Right forelimb (tissue), 1 donor: Measurements from ENCODE around the gene RLN3.
"Not testable (repeated sequence)": the region's sequence is repeated elsewhere in the genome, so short reads cannot be mapped to it uniquely, and the experiment has no call there.

Source experiments
- DNase-seq: peaks from one replicate; pipeline ENCODE4 v3.0.0-alpha.2; 2018

The RLN3 gene

DNA sequence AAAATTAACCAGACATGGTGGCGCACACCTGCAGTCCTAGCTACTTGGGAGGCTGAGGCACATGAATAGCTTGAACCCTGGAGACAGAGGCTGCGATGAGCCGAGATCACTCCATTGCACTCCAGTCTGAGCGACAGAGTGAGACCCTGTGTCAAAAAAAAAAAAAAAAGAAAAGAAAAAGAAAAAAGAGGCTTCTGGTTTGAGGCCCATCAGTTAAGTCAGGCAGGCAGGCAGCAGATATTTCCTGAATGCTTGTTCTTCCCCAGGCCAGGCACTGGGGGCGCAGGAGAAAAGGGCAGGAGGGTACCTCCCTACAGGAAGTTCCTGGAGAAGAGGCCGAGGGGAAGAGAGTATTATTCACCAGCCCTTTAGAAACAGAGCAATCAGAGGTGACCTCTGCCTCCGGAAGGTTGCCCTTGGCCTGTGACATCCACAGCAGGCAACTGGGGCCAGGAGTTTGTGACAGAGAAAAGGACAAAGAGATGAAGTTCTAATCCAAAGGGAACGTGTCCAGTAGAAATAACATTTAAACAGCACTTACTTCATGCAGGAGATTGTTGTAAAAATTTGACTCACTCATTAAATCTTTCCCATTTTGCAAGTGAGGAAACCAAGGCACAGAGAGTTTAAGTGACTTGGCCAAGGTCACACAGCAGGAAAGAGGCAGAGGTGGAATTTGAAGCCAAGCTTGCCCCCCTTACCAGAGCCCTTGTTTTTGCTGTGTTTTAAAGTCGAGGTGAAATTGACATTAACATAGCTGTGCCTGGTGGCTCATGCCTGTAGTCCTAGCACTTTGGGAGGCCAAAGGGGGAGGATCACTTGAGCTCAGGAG lies 4.3 kb upstream of the RLN3 start:
- no peak for DNase-seq

DNA sequence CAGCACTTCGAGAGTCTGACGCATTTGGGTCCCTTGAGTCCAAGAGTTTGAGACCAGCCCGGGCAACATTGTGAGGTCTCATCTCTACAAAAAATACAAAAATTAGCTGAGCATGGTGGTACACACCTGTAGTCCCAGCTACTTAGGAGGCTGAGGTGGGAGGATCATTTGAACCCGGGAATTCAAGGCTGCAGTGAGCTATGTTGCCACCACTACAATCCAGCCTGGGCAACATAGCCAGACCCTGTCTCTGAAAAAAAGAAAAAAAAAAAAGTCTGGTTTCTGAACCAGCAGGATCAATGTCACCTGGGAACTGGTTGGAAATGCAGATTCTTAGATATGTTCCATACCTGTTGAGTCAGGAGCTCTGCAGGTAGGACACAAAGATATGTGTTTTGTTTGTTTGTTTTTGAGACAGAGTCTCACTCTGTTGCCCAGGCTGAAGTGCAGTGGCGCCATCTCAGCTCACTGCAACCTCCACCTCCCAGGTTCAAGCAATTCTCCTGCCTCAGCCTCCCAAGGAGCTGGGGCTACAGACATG lies 1.2 kb upstream of the RLN3 start:
- DNase-seq = not testable (repeated sequence)

DNA sequence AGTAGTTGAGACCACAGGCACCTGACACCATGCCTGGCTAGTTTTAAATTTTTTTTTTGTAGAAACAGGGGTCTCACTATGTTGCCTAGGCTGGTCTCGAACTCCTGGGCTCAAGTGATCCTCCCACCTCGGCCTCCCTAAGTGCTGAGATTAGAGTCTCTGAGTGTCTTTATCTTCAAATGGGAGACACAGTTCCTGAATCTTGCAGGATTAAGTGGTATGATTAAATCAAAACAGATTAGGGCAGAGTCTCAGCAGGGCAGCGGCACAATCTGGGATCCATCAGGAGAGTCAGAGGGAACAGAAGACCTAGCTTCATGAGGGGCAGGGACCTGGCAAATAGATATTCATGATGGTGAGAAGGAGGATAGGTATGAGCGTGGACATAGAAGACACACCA lies 953 bp downstream of the RLN3 start:
- no peak for DNase-seq

DNA sequence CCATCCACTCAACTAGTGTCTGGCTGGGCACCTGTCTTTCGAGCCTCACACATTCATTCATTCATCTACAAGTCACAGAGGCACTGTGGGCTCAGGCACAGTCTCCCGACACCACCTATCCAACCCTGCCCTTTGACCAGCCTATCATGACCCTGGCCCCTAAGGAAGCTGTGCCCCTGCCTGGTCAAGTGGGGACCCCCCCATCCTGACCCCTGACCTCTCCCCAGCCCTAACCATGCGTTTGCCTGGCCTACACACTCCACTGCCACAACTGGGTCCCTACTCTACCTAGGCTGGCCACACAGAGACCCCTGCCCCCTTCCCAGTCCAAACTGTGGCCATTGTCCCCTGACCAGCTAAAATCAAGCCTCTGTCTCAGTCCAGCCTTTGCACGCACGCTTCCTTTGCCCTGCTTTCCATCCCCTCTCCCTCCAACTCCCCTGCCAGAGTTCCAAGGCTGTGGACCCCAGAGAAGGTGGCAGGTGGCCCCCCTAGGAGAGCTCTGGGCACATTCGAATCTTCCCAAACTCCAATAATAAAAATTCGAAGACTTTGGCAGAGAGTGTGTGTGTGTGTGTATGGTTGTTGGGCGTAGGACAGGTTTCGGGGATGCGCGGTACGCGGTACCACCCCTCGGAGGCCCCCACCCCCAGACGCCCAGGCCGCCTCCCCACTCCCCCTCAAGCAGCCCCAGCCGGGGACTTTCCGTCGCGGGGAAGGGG lies 3.2 kb downstream of the RLN3 start:
- no peak for DNase-seq

DNA sequence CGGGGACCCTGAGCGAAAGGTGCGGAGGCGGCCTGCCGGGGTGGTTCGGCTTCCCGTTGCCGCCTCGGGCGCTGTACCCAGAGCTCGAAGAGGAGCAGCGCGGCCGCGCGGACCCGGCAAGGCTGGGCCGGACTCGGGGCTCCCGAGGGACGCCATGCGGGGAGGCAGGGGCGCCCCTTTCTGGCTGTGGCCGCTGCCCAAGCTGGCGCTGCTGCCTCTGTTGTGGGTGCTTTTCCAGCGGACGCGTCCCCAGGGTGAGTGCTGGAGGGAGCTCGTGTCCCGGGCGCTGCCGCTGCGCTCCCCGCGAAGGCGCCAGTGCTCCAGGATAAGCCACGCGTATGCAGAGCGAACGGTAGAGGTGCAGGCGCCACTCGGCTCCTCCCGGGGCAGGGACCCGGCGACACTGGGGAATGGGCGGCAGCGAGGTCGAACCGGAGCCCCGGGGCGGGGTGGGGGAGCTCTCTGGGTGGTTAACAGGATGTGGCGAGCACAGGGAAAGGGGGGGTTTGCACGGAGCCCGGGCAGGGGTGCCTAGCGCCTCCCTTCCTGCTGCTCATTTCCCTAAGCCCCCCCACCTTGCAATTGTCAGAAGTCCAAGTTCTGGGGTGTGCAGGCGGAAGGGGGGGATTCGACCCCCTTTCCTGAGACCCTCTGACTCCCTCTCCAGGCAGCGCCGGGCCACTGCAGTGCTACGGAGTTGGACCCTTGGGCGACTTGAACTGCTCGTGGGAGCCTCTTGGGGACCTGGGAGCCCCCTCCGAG lies 4.0 kb downstream of the RLN3 start, which contains the start of gene IL27RA:
Gene IL27RA, plus strand, starts transcription at position 44 of the 762 bp plus-strand sequence. Its CDS starts 111 bp downstream, at position 155.
- DNase-seq = peak; percentile 72

DNA sequence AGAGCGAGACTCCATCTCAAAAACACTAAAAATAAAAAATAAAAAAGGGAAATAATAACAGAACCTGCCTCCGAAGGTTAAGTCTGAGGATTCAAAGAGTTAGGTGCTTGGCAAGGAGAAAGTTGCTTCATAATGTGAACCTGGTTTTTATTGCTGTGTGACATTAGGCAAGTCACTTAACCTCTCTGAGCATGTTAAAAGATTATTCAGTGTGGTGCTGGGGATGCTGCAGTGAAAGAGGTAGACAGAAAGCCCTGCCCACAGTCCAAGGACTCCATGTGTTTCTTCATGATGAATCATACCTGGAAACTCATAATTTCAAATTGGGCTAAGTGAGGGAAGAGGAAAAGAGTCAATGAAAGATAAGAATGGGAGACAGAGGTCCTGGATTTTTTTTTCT lies 6.0 kb downstream of the RLN3 start:
- no peak for DNase-seq

DNA sequence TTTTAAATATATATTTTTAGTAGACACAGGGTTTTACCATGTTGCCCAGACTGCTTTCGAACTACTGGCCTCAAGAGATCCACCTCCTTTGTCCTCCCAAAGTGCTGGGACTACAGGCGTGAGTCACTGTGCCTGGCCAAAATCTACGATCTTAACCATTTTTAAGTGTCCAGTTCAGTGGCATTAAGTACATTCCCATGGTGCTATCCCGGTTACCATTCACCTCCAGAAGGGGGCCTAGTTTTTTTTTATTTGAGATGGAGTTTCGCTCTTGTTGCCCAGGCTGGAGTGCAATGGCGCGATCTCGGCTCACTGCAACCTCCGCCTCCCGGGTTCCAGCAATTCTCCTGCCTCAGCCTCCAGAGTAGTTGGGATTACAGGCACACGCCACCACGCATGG lies 7.2 kb downstream of the RLN3 start:
- DNase-seq = not testable (repeated sequence)

DNA sequence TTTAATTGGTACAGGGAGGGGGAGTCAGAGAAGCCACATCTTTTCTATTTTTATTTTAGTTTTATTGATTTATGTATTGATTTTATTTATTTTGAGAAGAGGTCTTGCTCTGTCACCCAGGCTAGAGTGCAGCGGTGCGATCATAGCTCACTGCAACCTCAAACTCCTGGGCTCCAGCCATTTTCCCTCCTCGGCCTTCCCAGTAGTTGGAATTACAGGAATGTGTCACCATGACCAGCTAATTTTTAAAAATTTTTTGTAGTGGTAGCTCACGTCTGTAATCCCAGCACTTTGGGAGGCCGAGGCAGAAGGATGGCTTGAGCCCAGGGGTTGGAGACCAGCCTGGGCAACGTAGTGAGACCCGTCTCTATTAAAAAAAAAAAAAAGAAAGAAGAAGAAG lies 7.8 kb downstream of the RLN3 start:
- DNase-seq = no peak

DNA sequence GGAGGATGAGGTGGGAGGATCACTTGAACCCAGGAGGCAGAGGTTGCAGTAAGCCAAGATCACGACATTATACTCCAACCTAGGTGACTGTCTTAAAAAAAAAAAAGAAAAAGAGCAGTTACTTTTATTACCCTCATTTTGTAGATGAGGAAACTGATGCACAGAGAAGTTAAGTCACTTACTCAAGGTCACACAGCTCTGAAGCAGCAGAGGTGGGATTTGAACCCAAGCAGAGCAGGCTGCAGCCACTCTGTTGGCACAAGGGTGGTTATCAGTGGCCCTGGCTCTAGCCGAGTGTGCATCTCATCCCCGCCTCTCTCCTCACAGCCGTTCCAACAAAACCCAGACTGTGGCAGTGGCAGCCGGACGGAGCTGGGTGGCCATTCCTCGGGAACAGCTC lies 11.2 kb downstream of the RLN3 start:
- no peak for DNase-seq

DNA sequence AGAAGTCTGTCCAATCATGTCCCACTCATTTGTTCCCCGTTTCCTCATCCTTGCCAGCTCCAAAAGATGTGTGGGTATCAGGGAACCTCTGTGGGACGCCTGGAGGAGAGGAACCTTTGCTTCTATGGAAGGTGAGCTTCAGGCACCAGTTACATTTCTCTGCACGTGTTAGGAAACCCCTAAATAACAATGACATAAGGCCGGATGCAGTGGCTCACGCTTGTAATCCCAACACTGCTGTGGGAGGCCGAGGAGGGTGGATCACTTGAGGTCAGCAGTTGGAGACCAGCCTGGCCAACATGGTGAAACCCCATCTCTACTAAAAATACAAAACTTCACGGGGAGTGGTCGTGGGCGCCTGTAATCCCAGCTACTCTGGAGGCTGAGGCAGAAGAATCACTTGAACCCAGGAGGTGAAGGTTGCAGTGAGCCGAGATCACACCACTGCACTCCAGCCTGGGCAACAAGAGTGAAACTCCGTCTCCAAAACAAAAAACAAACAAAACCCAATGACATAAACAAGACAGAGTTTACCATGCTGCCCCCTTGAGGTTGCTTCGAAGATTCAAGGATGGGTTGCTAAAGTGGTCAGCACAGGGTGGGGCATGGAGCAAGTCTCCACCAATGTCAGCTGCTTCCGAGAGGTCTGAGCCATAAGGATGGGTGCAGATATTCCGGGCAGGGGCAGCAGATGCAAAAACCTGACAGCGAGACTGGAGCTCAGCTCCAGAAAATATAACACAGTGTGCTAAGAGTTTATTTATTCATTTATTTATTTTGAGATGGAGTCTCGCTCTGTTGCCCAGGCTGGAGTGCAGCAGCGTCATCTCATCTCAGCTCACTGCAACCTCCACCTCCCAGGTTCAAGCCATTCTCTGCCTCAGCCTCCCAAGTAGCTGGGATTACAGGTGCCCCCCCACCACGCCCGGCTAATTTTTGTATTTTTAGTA lies 15.0 kb downstream of the RLN3 start:
- not testable (repeated sequence) for DNase-seq

DNA sequence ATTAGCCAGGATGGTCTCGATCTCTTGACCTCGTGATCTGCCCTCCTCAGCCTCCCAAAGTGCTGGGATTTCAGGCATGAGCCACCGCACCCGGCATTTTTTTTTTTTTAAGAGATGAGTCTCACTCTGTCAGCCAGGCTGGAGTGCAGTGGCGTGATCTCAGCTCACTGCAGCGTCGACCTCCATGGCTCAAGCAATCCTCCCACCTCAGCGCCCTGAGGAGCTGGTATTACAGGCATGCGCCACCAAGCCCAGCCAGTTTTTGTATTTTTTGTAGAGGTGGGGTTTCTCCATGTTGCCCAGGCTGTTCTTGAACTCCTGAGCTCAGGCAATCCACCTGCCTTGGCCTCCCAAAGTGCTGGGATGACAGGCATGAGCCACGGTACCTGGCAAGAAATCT lies 19.9 kb downstream of the RLN3 start:
- DNase-seq = not testable (repeated sequence)

DNA sequence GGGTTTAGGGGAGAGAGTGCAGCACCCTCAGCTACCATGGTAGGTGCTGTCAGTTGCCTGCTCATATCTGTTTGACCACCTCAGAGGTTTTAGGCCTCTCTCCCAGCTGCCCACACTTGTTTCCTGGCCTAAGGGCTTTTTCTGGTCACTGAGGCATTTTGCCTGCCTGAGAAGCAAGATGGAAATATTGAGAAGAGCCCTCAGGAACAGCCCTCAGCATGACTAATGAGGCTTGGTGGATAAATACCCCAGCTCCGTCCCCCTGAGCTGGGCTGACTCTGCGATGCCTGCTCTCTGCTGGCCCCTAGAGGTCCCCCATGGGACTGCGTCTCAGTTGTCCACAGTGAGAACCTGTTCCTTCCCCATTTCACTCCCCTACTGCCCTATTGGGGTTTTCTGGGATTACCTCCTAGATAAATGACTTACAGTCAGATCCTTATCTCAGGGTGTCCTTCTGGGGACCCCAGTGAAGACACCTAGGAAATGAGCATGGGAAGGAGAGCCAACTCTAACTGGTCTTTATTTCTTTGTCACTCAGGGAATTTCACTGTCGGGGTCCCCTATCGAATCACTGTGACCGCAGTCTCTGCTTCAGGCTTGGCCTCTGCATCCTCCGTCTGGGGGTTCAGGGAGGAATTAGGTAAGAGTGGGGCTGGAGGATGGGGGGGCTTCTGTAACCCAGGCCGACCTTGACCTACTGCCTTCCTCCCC lies 20.6 kb downstream of the RLN3 start:
- no peak for DNase-seq

DNA sequence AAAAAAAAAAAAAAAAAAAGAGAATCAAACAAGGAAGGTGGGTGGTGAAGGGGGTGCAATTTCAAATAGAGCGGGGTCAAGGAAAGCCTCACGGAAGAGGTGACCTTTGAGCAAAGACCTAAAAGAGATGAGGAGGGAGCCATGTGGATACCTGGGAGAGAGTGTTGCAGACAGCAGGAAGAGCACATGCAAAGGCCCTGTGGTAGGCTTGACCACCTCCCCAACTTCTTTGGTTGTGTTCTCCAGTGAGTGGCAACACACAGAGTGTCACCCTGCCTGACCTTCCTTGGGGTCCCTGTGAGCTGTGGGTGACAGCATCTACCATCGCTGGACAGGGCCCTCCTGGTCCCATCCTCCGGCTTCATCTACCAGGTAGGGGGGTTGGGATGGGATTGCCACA lies 22.6 kb downstream of the RLN3 start:
- DNase-seq = no peak

DNA sequence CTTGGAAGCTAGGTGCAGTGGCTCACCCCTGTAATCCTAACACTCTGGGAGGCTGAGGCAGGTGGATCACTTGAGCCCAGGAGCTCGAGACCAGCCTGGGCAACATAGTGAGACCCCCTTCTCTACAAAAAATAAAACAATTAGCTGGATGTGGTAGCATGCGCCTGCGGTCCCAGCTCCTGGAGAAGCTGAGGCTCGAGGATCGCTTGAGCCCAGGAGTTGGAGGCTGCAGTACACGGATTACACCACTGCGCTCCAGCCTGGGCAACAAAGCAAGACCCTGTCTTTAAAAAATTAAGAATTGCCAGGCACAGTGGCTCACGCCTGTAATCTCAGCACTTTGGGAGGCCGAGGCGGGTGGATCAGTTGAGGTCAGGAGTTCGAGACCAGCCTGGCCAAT lies 23.0 kb downstream of the RLN3 start:
- DNase-seq = not testable (repeated sequence)

DNA sequence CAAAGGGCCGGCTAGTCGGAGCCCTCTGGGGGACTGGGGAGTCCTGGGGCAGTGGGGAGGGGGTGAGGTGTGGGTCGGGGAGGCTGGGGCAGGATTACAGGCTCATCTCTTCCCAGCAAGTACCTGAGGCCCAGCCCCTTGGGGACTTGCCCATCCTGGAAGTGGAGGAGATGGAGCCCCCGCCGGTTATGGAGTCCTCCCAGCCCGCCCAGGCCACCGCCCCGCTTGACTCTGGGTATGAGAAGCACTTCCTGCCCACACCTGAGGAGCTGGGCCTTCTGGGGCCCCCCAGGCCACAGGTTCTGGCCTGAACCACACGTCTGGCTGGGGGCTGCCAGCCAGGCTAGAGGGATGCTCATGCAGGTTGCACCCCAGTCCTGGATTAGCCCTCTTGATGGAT lies 24.0 kb downstream of the RLN3 start:
- DNase-seq = no peak

DNA sequence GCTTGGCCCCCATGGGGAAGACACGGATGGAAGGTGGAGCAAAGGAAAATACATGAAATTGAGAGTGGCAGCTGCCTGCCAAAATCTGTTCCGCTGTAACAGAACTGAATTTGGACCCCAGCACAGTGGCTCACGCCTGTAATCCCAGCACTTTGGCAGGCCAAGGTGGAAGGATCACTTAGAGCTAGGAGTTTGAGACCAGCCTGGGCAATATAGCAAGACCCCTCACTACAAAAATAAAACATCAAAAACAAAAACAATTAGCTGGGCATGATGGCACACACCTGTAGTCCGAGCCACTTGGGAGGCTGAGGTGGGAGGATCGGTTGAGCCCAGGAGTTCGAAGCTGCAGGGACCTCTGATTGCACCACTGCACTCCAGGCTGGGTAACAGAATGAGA lies 24.5 kb downstream of the RLN3 start:
- DNase-seq = no peak

DNA sequence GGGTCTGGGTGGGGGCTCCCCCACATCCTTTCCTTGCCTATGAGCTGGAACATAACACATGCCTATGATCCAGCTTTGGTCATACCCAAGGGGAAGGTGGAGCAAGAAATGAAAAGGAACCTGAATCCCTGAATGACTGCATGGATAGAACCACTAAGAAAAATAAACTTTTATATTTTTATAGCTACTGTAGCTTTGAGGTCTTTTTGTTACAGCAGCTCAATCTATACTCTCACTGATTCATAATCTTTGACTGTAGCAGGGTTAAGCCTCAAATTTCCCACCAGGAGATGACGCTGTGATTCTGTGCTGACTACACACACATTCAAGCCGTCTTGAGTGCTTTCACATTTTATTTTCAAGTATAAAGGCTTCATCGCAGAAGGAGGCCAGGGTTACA lies 25.1 kb downstream of the RLN3 start:
- DNase-seq = no peak

DNA sequence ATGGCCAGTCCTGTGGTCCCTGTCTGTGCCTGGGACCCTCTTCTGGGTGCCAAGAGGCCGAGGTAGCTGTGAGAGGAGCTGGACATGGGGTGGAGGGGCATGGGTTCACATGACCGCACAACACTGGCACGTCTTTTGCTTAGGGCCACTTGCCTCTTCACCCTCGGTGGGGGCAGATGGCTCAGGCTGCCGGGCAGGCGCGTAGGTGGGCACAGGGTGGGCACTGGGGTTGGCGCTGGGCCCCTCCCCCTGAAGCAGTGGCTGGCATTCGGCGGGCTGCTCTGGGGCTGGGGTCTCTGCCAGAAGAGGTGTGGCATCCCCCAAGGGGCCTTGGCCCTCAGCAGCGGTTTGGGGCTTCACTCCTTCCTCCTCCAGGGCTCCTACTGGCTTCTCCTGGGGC lies 25.6 kb downstream of the RLN3 start:
- no peak for DNase-seq

DNA sequence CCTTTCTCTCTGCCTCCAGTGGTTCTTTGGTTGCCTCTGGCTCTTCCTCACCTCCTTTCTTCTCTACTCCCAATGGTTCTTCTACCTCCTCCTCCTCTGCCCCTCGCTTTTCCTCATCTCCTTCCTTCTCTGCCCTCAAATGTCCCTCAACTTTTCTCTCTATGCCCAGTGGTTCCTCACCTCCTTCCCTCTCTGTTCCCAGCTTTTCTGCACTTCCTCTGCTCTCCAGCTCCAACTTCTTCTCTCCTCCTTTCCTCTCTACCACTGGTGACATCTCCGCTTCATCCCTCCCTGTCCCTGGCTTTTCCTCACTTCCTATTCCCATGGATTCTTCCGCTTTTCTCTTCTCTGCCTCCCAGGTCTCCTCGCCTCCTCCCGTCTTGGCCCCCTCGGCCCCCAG lies 26.2 kb downstream of the RLN3 start:
- no peak for DNase-seq

DNA sequence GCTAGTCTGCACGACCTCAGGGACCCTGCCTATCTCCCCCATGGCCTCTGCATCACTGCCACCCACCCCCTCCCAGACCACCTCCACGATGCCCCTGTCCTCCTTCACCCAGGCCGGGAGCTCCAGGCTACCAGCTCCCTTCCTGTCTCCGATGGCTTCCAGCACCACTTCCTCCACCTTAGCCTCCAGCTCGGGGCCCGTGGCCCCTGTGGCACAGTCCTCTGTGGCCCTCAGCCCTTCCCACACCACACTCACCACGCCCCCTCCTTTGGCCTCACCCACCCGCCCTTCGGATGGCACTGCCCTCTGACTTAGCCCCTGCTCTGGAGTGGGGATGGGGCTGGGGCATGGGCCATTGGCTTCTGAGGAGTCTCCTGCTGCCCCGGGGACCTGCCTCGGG lies 26.8 kb downstream of the RLN3 start:
- DNase-seq = no peak

DNA sequence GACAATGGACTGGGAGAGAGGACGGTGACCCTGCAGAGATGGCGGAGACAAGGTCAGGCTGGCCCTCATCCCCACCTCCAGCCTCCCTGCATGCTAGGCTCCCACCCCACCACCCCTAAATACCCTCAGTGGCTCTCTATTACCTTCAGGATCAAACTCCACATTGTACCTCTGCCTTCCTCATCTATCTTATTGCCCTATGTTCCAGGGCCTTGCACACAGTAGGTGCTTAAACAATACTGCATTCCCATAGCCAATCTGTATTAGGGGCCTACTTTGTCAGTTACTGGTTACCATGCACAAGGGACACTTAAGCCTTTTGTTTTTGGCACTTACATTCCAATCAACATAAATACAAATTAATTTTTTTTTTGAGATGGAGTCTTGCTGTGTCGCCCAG lies 27.4 kb downstream of the RLN3 start:
- DNase-seq = no peak
